ENCODE measurements around the gene CDCA5.

The CDCA5 gene

GRCh38 chr11:65129649-65130441, 46.0 kb upstream of the CDCA5 start:
- in situ Hi-C loops (cut with MboI; ENCODE audit: low sequenced_read_pairs, unreplicated experiment), result no loop called here
- TF ChIP-seq CTCF (IDR thresholded peaks at IDR 0.05; ENCODE audit: borderline replicate concordance, control extremely low read depth, extremely low read depth, insufficient read depth, missing control alignments), result no peak
- no peak for DNase-seq (ENCODE audit: low spot score)

GRCh38 chr11:65128182-65129145, 44.6 kb upstream of the CDCA5 start:
- DNase-seq (ENCODE audit: low spot score), result no peak
- TF ChIP-seq CTCF (IDR thresholded peaks at IDR 0.05; ENCODE audit: borderline replicate concordance, control extremely low read depth, extremely low read depth, insufficient read depth, missing control alignments), result no peak
- in situ Hi-C loops (cut with MboI; ENCODE audit: low sequenced_read_pairs, unreplicated experiment), result no loop called here

- in situ Hi-C loops (cut with MboI; ENCODE audit: low sequenced_read_pairs, unreplicated experiment), result no loop called here
- no peak for TF ChIP-seq CTCF (IDR thresholded peaks at IDR 0.05; ENCODE audit: borderline replicate concordance, control extremely low read depth, extremely low read depth, insufficient read depth, missing control alignments)
- DNase-seq (ENCODE audit: low spot score), result no peak
Observed at GRCh38 chr11:65127473-65128181, 43.8 kb upstream of the CDCA5 start.

GRCh38 chr11:65126624-65127274, 42.9 kb upstream of the CDCA5 start:
- peak; percentile 26 for DNase-seq (ENCODE audit: low spot score)
- no peak for TF ChIP-seq CTCF (IDR thresholded peaks at IDR 0.05; ENCODE audit: borderline replicate concordance, control extremely low read depth, extremely low read depth, insufficient read depth, missing control alignments)
- in situ Hi-C loops (cut with MboI; ENCODE audit: low sequenced_read_pairs, unreplicated experiment), result no loop called here

GRCh38 chr11:65125197-65126056, 41.6 kb upstream of the CDCA5 start:
- in situ Hi-C loops (cut with MboI; ENCODE audit: low sequenced_read_pairs, unreplicated experiment), result no loop called here
- no peak for TF ChIP-seq CTCF (IDR thresholded peaks at IDR 0.05; ENCODE audit: borderline replicate concordance, control extremely low read depth, extremely low read depth, insufficient read depth, missing control alignments)
- DNase-seq (ENCODE audit: low spot score), result no peak
